ENCODE data around the gene POLN. TPM values are rescaled to one million over a fixed set of nuclear protein-coding genes. Genes with fewer than 3 reads are reported as not detected.
A peak's percentile ranks its signal among the peaks of the same experiment; 100 is the strongest.
"Not testable (repeated sequence)": the region's sequence is repeated elsewhere in the genome, so short reads cannot be mapped to it uniquely, and the experiment has no call there.

POLN gene
- total and polyA plus RNA-seq, 12 donors = 0.69 to 10.6 (median 3.0) TPM

GRCh38 chr4:2231082-2231481 is 10.8 kb downstream of the POLN start:
- DNase-seq = no peak

GRCh38 chr4:2226261-2226660 is 15.7 kb downstream of the POLN start:
- whole genome bisulfite sequencing, 4 donors = 76 to 88% (median 83%) methylated on average over 2 of the region's 2 CpGs
- Histone ChIP-seq H3K27ac (no peak overlapping the region), H3K4me1 (replicated peaks in 1 of 2) (no peaks in the 10 kb centered on the region), H3K9me3 (replicated peaks in 1 of 3) (no peaks in the 10 kb centered on the region), H3K27me3 (no peaks in the 10 kb centered on the region), H3K4me3 (no peak overlapping the region), H3K36me3 (replicated peaks in 1 of 2) (peaks cover 0 to 5% of the 10 kb centered on the region in 2 donors)
- DNase-seq = no peak
- intact Hi-C loops (cut with DNase I) = no loop called here
- TF ChIP-seq POLR2A (IDR thresholded peaks at IDR 0.05) (no peak), CTCF (IDR thresholded peaks at IDR 0.05) (no peak)

More at GRCh38 chr4:2231082-2231481, 10.8 kb downstream of the POLN start:
- H3K4me3 ChIP-seq = no peak overlapping the region
- H3K27me3 ChIP-seq = no peaks in the 10 kb centered on the region
- H3K9me3 ChIP-seq (replicated peaks in 1 of 3) = no peaks in the 10 kb centered on the region
- TF ChIP-seq POLR2A (IDR thresholded peaks at IDR 0.05) (no peak), CTCF (IDR thresholded peaks at IDR 0.05) (no peak)
- 94 to 98% (median 97%) methylated on average over 6 of the region's 6 CpGs for WGBS, 4 donors
- peaks cover 0 to 19% of the 10 kb centered on the region in 2 donors for H3K36me3 ChIP-seq (replicated peaks in 1 of 2)
- intact Hi-C loops (cut with DNase I) = no loop called here
- no peaks in the 10 kb centered on the region for H3K4me1 ChIP-seq (replicated peaks in 1 of 2)
- no peak overlapping the region for H3K27ac ChIP-seq

GRCh38 chr4:2222838-2223237 is 19.1 kb downstream of the POLN start:
- no peaks in the 10 kb centered on the region for H3K36me3 ChIP-seq (replicated peaks in 1 of 2)
- intact Hi-C loops (cut with DNase I) = no loop called here
- 59 to 76% (median 63%) methylated on average over 2 of the region's 2 CpGs for WGBS, 4 donors
- DNase-seq = peak in 4 of 7 donors; percentile 28 to 50 (median 44)
- no peak overlapping the region for H3K4me3 ChIP-seq
- no peaks in the 10 kb centered on the region for H3K27me3 ChIP-seq
- no peaks in the 10 kb centered on the region for H3K4me1 ChIP-seq (replicated peaks in 1 of 2)
- H3K9me3 ChIP-seq (replicated peaks in 1 of 3) = no peaks in the 10 kb centered on the region
- TF ChIP-seq CTCF (IDR thresholded peaks at IDR 0.05) (no peak), POLR2A (IDR thresholded peaks at IDR 0.05) (no peak)
- no peak overlapping the region for H3K27ac ChIP-seq

DNA sequence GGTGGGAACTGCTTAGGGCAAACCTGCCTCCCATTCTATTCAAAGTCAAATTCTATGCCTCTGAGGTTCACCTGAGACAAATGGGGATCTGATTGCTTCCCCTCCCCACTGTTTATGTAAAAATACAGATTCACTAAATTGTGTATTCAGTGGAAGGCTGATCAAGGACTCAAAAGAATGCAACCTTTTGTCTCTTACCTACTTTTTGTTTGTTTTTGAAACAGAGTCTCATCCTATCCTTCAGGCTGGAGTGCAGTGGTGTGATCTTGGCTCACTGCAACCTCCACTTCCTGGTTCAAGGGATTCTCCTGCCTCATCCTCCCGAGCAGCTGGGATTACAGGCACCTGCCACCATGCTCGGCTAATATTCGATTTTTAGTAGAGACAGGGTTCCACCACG is 20.5 kb downstream of the POLN start:
- DNase-seq; H3K4me3 ChIP-seq; H3K27ac ChIP-seq; H3K36me3 ChIP-seq (replicated peaks in 1 of 2); H3K9me3 ChIP-seq (replicated peaks in 1 of 3); intact Hi-C loops (cut with DNase I); H3K27me3 ChIP-seq; H3K4me1 ChIP-seq (replicated peaks in 1 of 2): not testable (repeated sequence)
- WGBS, 4 donors = 67 to 82% (median 70%) methylated on average over 3 to 4 of the region's 4 CpGs

GRCh38 chr4:2220016-2220630 is 21.8 kb downstream of the POLN start:
- Histone ChIP-seq H3K27ac (no peak overlapping the region), H3K4me1 (replicated peaks in 1 of 2) (no peaks in the 10 kb centered on the region), H3K9me3 (replicated peaks in 1 of 3) (no peaks in the 10 kb centered on the region), H3K4me3 (no peak overlapping the region), H3K36me3 (replicated peaks in 1 of 2) (no peaks in the 10 kb centered on the region), H3K27me3 (no peaks in the 10 kb centered on the region)
- intact Hi-C loops (cut with DNase I) = no loop called here
- no peak for TF ChIP-seq POLR2A (IDR thresholded peaks at IDR 0.05)
- TF ChIP-seq CTCF (IDR thresholded peaks at IDR 0.05) = peak; percentile 69 to 94 (median 86)
- DNase-seq = peak; percentile 69 to 89 (median 80)
- 7 to 13% (median 11%) methylated on average over 10 of the region's 10 CpGs for WGBS, 4 donors
